GM12875 (cell line): ENCODE results near the gene KCNH2.

Experiments
- H3K4me3 ChIP-seq: one replicate; pipeline ENCODE4 v1.5.1; 2011; ENCODE audit warnings: low read depth, low read length, control low read depth
- CTCF ChIP-seq: IDR thresholded peaks from 2 replicates; pipeline ENCODE4 v1.5.1; 2011; ENCODE audit warnings: low read depth, mild to moderate bottlenecking, control low read depth, inconsistent platforms, low read length, moderate library complexity, borderline replicate concordance; ENCODE audit not compliant: insufficient read depth

Gene KCNH2

GRCh38 chr7:150992833-150993302, 14.7 kb upstream of the KCNH2 start:
- no peak overlapping the region for H3K4me3 ChIP-seq
- no peak for TF ChIP-seq CTCF

GRCh38 chr7:150992051-150992640, 14.0 kb upstream of the KCNH2 start:
- no peak overlapping the region for H3K4me3 ChIP-seq
- TF ChIP-seq CTCF, result no peak

- H3K4me3 ChIP-seq, result no peak within 1 kb of the TSS
- TF ChIP-seq CTCF, result no peak
Measured at GRCh38 chr7:150990416-150991186, 12.5 kb upstream of the KCNH2 start, which contains the start of gene NOS3. NOS3 (plus strand) TSS chr7:150991017; CDS start chr7:150993804, 2,787 bp downstream.

- no peak for TF ChIP-seq CTCF
- no peak overlapping the region for H3K4me3 ChIP-seq
Measured at GRCh38 chr7:150989456-150989855, 11.3 kb upstream of the KCNH2 start.

GRCh38 chr7:150988230-150989226, 10.4 kb upstream of the KCNH2 start:
- no peak overlapping the region for H3K4me3 ChIP-seq
- peak; percentile 83 for TF ChIP-seq CTCF

- TF ChIP-seq CTCF, result no peak
- H3K4me3 ChIP-seq, result no peak overlapping the region
Measured at GRCh38 chr7:150986556-150986955, 8.4 kb upstream of the KCNH2 start.
